Stimulated activated CD8-positive, alpha-beta memory T cell treated with anti-CD3 and anti-CD28 coated beads, Interleukin-4, amount 100 ng/mL, for 1 hour (primary cell): ENCODE results near the gene RNMT.
"Not testable (repeated sequence)": the region's sequence is repeated elsewhere in the genome, so short reads cannot be mapped to it uniquely, and the experiment has no call there.

Experiments
- DNase-seq, 2 donors: peaks; one replicate each; pipeline ENCODE4 v3.0.0-alpha.2; 2020; ENCODE audit warnings: low read depth in 2 of 2, low spot score in 1 of 2

The RNMT gene

GRCh38 chr18:13726232-13726971, at the start of gene RNMT, which contains the start of gene FAM210A:
RNMT (plus strand) TSS chr18:13726673; CDS start chr18:13731518, 4,845 bp downstream.
FAM210A (minus strand) TSS chr18:13726558; CDS start chr18:13682077, 44,481 bp downstream.
- DNase-seq: peak; percentile 85 to 91

- not testable (repeated sequence) for DNase-seq
Observed at GRCh38 chr18:13677350-13677749, 49.1 kb upstream of the RNMT start.

- DNase-seq: no peak
Observed at GRCh38 chr18:13680612-13681011, 45.9 kb upstream of the RNMT start.

GRCh38 chr18:13681701-13682100, 44.8 kb upstream of the RNMT start:
- DNase-seq: no peak

- no peak for DNase-seq
Observed at GRCh38 chr18:13684546-13684945, 41.9 kb upstream of the RNMT start.

- no peak for DNase-seq
Observed at GRCh38 chr18:13688191-13689136, 38.0 kb upstream of the RNMT start.

- not testable (repeated sequence) for DNase-seq
Observed at GRCh38 chr18:13690060-13690459, 36.4 kb upstream of the RNMT start.

GRCh38 chr18:13695337-13695736, 31.1 kb upstream of the RNMT start:
- not testable (repeated sequence) for DNase-seq

GRCh38 chr18:13696961-13697360, 29.5 kb upstream of the RNMT start:
- no peak for DNase-seq

- DNase-seq: no peak
Observed at GRCh38 chr18:13700153-13700552, 26.3 kb upstream of the RNMT start.

- no peak for DNase-seq
Observed at GRCh38 chr18:13703899-13704298, 22.6 kb upstream of the RNMT start.

- no peak for DNase-seq
Observed at GRCh38 chr18:13710414-13710831, 16.1 kb upstream of the RNMT start.

GRCh38 chr18:13712400-13713131, 13.9 kb upstream of the RNMT start:
- no peak for DNase-seq

GRCh38 chr18:13713455-13714055, 12.9 kb upstream of the RNMT start:
- no peak for DNase-seq

GRCh38 chr18:13715330-13715729, 11.1 kb upstream of the RNMT start:
- DNase-seq: no peak

- DNase-seq: no peak
Observed at GRCh38 chr18:13716916-13717315, 9.6 kb upstream of the RNMT start.

- DNase-seq: no peak
Observed at GRCh38 chr18:13720123-13720522, 6.3 kb upstream of the RNMT start.

- DNase-seq: no peak
Observed at GRCh38 chr18:13720847-13721246, 5.6 kb upstream of the RNMT start.

GRCh38 chr18:13725566-13726231, 774 bp upstream of the RNMT start:
- no peak for DNase-seq

GRCh38 chr18:13726972-13727331, 479 bp downstream of the RNMT start:
- peak in 1 of 2 donors; percentile 1 for DNase-seq
